ENCODE results near the gene ACY1. TPM values are rescaled to one million over a fixed set of nuclear protein-coding genes. Genes with fewer than 3 reads are reported as not detected.

The ACY1 gene
- total and polyA plus RNA-seq, 4 donors = 69.5 to 274 (median 238) TPM

Small RNAs within 50 kb of the gene (small RNA-seq; reads per million reads assigned to genes)
- gene AC115284.1 = not detected

Other genes with a start within 250 kb of the ACY1 start
- not detected for gene IQCF6, start 204.3 kb upstream of the ACY1 start, total RNA-seq
- not detected for gene IQCF6, start 204.3 kb upstream of the ACY1 start, polyA plus RNA-seq
- not detected for gene IQCF2, start 121.9 kb upstream of the ACY1 start, total RNA-seq
- gene IQCF2, start 121.9 kb upstream of the ACY1 start, polyA plus RNA-seq = not detected
- gene IQCF5, start 107.9 kb upstream of the ACY1 start, total RNA-seq = not detected
- gene IQCF5, start 107.9 kb upstream of the ACY1 start, polyA plus RNA-seq = not detected
- gene IQCF1, start 80.2 kb upstream of the ACY1 start, total RNA-seq = not detected
- not detected for gene IQCF1, start 80.2 kb upstream of the ACY1 start, polyA plus RNA-seq
- gene RRP9, start 41.6 kb upstream of the ACY1 start, total RNA-seq = 1 to 10 TPM; 6.5 to 8.3 TPM
- gene RRP9, start 41.6 kb upstream of the ACY1 start, polyA plus RNA-seq = 10 to 100 TPM in 1 of 2 donors, 1 to 10 TPM in 1; 7.4 to 11.0 TPM
- 10 to 100 TPM in 1 of 2 donors, 1 to 10 TPM in 1; 1.5 to 21.4 TPM for gene PARP3, start 41.2 kb upstream of the ACY1 start, total RNA-seq
- gene PARP3, start 41.2 kb upstream of the ACY1 start, polyA plus RNA-seq = 10 to 100 TPM in 1 of 2 donors, 1 to 10 TPM in 1; 9.3 to 16.1 TPM
- gene GPR62, start 28.2 kb upstream of the ACY1 start, total RNA-seq = under 1 TPM in 1 of 2 donors, not detected in 1; 0.08 TPM
- gene GPR62, start 28.2 kb upstream of the ACY1 start, polyA plus RNA-seq = under 1 TPM in 1 of 2 donors, not detected in 1; 0.07 TPM
- gene PCBP4, start 16.1 kb upstream of the ACY1 start, total RNA-seq = 1 to 10 TPM; 4.0 to 4.9 TPM
- gene PCBP4, start 16.1 kb upstream of the ACY1 start, polyA plus RNA-seq = 1 to 10 TPM; 2.7 to 7.9 TPM
- gene ABHD14B, start 9.5 kb upstream of the ACY1 start, total RNA-seq = 10 to 100 TPM; 24.3 to 43.3 TPM
- 100 to 1,000 TPM in 1 of 2 donors, 10 to 100 TPM in 1; 90.6 to 127 TPM for gene ABHD14B, start 9.5 kb upstream of the ACY1 start, polyA plus RNA-seq
- gene ABHD14A, start 8.5 kb upstream of the ACY1 start, total RNA-seq = 10 to 100 TPM in 1 of 2 donors, 1 to 10 TPM in 1; 8.2 to 10.5 TPM
- 10 to 100 TPM; 16.3 to 19.9 TPM for gene ABHD14A, start 8.5 kb upstream of the ACY1 start, polyA plus RNA-seq
- 100 to 1,000 TPM; 292 to 358 TPM for gene RPL29, start 12.4 kb downstream of the ACY1 start, total RNA-seq
- 100 to 1,000 TPM; 418 to 789 TPM for gene RPL29, start 12.4 kb downstream of the ACY1 start, polyA plus RNA-seq
- 1 to 10 TPM; 3.7 to 5.0 TPM for gene DUSP7, start 73.0 kb downstream of the ACY1 start, total RNA-seq
- gene DUSP7, start 73.0 kb downstream of the ACY1 start, polyA plus RNA-seq = 1 to 10 TPM; 1.5 to 3.7 TPM
- gene POC1A, start 170.9 kb downstream of the ACY1 start, total RNA-seq = 10 to 100 TPM in 1 of 2 donors, 1 to 10 TPM in 1; 2.8 to 12.7 TPM
- 1 to 10 TPM; 1.4 to 6.8 TPM for gene POC1A, start 170.9 kb downstream of the ACY1 start, polyA plus RNA-seq
- gene ALAS1, start 214.6 kb downstream of the ACY1 start, total RNA-seq = 100 to 1,000 TPM in 1 of 2 donors, 10 to 100 TPM in 1; 32.3 to 129 TPM
- 100 to 1,000 TPM; 145 to 421 TPM for gene ALAS1, start 214.6 kb downstream of the ACY1 start, polyA plus RNA-seq
- gene TLR9, start 242.1 kb downstream of the ACY1 start, total RNA-seq = not detected
- gene TLR9, start 242.1 kb downstream of the ACY1 start, polyA plus RNA-seq = under 1 TPM in 1 of 2 donors, not detected in 1; 0.02 TPM